GM12891 (cell line): Measurements from ENCODE around the gene FHOD1.

ENCODE experiments used
- POLR2A ChIP-seq: IDR thresholded peaks from 2 replicates; pipeline ENCODE4 v1.6.1; 2011; ENCODE audit warnings: low read depth, low read length, control low read depth
- POLR2AphosphoS5 ChIP-seq: IDR thresholded peaks from 2 replicates; pipeline ENCODE4 v1.6.1; 2011; ENCODE audit warnings: low read depth, low read length, control low read depth
- TAF1 ChIP-seq: IDR thresholded peaks from 2 replicates; pipeline ENCODE4 v1.6.1; 2011; ENCODE audit warnings: low read depth, low read length, control low read depth

- TF ChIP-seq POLR2AphosphoS5 = no peak
- peak; percentile 45; the same call in 1 of the 2 replicates for TF ChIP-seq POLR2A
- TF ChIP-seq TAF1 = no peak
Measured at GRCh38 chr16:67227567-67227921, 19.7 kb downstream of the FHOD1 start.
